SW 1271 (cell line): ENCODE data around the gene NDUFAF3.
A peak's percentile ranks its signal among the peaks of the same experiment; 100 is the strongest.
"Not testable (repeated sequence)": the region's sequence is repeated elsewhere in the genome, so short reads cannot be mapped to it uniquely, and the experiment has no call there.

ENCODE experiments used
- DNase-seq, 2 experiments: peaks; one replicate each; lab custom pipeline; 2025; lab: John Stamatoyannopoulos, UW

The NDUFAF3 gene

DNA sequence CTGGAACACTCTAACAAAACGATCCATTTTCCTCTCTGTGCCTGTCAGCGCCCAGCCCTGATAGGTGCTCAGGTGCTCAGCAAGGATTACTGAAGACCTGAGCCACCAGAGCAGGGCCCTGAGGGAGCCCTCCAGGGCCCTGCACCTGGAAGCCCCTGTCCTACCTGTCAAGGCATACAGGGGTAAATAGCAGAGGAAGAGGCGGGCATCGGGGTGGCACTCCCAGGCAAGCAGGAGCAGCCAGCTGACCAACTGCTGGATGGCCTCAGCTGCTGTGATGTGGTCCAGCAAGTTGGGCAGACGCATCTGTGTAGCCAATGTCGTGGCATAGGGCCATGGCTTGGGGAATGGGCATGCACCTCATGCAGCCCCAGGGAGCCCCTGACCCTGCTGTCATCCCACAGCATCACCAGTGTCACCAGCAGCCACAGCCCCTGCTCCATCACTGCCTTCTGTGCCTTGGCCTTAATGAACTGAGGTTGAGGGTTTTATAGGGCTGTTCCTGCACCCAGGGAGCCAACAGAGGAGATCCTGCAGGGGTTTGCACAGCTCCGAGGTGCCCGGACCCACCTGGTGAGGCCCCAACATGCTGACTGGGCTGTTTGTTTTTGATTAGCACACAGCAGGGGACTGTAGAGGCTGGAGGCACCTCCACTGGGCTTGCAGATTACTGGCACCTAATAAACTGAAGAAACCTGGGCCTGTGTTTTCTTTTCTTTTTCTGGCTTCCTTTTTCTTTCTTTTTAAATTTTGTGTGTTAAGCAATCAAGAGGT is 22.6 kb upstream of the NDUFAF3 start:
- DNase-seq: no peak

DNA sequence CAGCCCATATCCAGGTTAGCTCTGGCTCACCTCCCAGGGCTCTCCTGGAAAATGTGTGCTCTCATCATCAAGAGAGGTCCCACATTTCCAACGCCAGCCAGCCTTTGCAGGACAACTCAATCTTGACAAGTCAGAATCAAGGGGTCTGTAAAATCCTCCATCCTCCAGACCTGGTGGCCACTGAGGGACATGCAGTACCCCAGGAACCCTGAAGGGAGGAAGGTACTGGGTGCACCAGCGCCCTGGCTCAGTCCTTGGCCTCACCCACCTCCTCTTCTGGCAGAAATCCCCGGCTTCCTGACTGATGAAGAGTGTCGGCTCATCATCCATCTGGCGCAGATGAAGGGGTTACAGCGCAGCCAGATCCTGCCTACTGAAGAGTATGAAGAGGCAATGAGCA is 20.8 kb upstream of the NDUFAF3 start:
- DNase-seq: no peak

DNA sequence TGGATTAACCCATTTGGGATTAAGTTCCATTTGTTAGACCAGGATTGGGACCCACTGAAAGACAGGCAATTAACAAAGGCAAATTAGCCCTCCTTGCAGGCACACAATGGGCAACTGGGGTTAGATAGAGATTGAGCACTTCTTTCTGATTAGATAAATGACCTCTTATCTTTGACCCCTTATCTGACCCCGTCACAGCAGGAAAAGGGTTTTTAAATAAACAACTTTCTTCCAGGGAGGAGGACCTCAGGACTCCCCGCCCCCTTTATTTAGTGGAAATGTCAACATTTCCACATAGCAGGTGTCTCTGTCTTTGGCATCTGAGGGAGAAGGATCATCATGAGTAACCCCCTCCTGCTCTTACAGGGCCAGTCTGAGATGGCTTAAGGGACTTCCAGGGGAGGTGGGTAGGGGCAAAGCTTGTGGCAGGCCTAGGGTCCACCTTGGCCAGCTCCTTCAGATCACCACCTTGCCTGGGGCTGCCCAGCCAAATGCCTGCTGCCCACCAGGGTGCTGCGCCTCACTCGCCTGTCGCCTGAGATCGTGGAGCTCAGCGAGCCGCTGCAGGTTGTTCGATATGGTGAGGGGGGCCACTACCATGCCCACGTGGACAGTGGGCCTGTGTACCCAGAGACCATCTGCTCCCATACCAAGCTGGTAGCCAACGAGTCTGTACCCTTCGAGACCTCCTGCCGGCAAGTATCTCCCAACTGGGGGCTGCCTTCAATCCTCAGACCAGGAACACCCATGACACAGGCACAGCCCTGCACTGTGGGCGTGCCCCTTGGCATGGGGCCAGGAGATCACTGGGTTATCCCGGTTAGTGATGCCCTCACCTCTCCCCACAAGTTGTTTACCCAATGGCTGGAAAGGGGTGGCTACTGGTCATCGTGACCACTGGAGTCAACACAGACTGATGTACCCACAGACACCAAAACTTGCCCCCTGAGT is 17.3 kb upstream of the NDUFAF3 start:
- no peak for DNase-seq

DNA sequence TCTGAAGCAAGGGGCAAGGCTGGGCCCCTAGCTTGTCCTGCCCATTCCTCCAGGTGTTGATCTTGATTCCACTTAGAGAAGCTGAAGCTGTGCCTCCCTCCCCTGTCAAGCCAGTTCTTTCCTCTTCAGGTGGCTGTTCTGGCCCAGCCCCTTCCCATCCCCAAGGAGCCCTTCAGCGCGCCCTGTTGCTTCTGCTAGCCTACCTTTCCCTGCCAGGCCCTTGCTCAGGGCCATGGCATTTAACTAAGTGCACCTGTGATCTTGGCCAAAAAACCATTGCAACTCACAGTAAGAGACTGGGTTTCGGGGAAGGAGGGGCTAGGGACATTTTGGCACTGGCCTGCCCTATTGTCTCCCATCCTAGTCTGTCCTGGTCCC is 16.6 kb upstream of the NDUFAF3 start:
- no peak for DNase-seq

DNA sequence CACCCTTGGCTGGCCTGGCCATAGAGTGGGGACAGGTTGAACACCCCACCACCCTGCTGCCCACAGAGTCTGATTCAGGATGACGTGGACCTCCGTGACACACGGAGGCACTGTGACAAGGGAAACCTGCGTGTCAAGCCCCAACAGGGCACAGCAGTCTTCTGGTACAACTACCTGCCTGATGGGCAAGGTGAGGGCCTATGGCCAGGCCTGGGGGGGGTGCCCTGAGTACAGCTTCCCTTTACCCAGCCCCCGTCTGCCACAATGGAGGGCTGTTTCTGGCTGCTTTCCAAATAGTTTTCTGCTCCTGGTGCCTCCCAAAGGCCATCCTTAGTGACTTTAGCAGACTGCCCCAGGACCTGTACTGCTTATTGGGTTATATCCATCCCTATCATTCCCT is 15.9 kb upstream of the NDUFAF3 start:
- DNase-seq: no peak

DNA sequence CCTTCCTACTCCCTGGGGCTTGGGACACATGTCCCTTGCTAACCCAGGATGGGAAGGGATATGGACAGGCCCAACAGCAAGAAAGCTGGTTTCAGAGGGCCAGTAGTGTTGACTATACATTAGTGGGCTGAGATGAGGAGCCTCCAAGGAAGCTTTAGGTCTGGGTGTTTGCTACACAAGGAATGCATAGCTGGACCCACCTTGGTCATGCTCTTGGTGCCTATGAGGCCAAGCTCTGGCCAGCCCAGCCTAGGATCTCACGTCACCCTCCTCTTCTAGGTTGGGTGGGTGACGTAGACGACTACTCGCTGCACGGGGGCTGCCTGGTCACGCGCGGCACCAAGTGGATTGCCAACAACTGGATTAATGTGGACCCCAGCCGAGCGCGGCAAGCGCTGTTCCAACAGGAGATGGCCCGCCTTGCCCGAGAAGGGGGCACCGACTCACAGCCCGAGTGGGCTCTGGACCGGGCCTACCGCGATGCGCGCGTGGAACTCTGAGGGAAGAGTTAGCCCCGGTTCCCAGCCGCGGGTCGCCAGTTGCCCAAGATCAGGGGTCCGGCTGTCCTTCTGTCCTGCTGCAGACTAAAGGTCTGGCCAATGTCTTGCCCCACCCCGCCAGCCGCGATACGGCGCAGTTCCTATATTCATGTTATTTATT is 15.4 kb upstream of the NDUFAF3 start:
- DNase-seq: no peak

DNA sequence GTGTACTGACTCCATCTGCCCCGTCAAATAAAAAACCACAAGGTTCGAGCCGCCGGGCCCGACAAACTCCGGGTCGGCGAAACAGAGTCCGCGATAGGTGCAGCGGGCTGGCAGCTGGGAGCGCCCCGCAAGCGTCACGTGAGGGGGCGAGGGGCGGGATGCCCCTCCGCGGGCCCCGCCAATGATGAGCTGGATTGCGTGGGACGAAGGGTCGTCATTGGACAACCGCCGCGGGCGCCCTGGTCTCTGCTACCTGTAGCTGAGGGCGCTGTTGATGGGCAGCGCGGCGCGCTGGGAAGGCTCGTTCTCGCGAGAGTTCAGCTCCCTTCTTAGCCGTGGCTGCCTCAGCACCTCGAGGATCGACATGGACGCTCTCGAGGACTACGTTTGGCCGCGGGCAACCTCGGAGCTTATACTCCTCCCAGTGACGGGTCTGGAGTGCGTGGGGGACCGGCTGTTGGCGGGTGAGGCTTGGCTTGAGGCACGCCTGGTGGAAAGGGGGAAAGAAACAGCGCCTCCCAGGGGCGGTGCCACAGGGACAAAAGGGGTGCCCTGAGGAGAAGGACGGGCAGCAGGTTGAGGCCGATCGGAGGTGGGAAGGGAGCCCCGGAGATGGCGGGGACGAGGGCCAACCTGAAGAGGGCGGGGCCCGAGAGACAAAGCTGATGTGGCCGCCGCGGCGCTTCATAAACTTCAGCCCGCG is 14.7 kb upstream of the NDUFAF3 start, which contains the start of gene WDR6:
WDR6 (plus strand) TSS at position 324 of the 703 bp plus-strand sequence; CDS start at position 365, 41 bp downstream.
- DNase-seq: peak; percentile 79 to 94

DNA sequence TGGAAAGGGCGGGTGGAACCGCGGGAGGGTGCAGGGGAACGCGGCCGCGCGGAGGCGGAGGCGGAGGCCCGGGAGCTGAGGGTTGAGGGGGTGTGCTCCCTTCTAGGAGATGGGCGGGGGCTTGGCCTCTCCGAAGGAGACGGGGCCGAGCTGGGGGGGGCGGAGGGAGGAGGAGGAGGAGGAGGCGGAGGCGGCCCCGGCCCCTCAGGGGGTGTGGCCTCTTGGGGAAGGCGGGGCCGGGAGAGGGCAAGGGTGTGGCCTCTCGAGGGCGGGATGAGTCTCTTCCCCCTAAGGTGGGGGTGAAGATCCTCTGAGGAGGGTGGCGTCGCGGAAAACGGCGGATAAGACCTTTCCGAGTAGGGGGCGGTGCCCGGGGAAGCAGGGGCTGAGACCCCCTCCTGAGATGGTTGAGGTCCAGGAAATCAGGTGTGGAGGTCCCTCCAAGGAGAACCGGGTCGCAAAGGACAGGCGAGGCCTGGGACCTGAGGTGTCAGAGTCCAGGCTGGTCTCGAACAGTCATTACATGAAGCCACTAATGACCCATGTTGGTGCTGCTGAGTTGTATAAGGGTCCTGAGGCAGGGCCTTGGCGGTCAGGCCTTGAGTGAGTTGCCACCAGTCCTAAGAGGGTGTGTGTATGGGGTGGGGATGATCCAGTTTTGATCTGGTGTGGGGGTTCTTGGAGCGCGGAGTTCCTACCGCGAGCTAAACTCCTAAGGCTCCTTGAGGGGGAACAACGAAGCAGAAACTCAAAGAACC is 14.0 kb upstream of the NDUFAF3 start:
- DNase-seq: peak in 1 of 2 experiments; percentile 57

DNA sequence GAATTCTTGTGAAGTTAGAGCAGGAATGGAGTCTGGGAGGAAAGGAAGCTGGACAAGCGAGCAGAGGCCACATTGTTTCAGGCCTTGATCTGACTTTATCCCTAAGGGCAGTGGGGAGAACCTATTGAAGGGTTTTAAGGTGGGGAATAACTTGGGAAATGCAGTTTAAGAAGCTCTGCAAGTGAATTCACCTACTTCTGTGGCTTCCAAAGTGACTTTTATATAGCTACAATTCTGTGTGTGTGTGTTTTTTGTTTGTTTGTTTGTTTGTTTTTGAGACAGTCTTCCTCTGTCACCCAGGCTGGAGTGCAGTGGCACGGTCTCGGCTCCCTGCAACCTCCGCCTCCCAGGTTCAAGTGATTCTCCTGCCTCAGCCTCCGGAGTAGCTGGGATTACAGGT is 13.3 kb upstream of the NDUFAF3 start:
- not testable (repeated sequence) for DNase-seq

DNA sequence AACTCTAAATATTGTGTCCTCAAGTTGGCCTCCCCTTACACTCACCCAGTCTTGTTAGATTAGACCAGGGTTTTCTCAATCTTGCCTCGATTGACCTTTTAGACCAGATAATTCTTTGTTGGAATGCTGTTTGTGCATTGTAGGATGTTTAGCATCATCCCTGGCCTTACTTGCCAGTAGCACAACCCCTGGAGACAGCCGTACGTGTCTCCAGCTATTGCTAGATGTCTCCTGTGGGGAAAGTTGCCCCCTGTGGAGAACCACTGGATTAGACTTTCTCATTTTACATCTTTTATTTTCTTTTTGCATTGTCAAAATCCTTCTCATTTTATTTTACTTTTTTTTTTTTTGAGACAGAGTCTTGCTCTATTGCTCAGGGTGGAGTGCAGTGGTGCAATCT is 12.5 kb upstream of the NDUFAF3 start:
- DNase-seq: no peak

DNA sequence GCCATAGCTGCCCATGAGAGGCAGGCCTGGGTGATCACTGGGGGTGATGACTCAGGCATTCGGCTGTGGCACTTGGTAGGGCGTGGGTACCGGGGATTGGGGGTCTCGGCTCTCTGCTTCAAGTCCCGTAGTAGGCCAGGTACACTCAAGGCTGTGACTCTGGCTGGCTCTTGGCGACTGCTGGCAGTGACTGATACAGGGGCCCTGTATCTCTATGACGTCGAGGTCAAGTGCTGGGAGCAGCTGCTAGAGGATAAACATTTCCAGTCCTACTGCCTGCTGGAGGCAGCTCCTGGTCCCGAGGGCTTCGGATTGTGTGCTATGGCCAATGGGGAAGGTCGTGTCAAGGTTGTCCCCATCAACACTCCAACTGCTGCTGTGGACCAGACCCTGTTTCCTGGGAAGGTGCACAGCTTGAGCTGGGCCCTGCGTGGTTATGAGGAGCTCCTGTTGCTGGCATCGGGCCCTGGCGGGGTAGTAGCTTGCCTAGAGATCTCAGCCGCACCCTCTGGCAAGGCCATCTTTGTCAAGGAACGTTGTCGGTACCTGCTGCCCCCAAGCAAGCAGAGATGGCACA is 9.4 kb upstream of the NDUFAF3 start:
- DNase-seq: no peak

DNA sequence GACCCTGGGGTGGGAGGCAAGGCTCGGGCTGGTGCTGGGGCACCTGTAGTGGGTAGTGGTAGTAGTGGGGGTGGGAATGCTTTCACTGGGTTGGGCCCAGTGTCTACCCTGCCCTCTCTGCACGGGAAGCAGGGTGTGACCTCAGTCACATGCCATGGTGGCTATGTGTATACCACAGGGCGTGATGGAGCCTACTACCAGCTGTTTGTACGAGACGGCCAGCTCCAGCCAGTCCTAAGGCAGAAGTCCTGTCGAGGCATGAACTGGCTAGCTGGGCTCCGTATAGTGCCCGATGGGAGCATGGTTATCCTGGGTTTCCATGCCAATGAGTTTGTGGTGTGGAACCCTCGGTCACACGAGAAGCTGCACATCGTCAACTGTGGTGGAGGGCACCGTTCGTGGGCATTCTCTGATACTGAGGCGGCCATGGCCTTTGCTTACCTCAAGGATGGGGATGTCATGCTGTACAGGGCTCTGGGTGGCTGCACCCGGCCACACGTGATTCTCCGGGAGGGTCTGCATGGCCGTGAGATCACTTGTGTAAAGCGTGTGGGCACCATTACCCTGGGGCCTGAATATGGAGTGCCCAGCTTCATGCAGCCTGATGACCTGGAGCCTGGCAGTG is 8.7 kb upstream of the NDUFAF3 start:
- no peak for DNase-seq

DNA sequence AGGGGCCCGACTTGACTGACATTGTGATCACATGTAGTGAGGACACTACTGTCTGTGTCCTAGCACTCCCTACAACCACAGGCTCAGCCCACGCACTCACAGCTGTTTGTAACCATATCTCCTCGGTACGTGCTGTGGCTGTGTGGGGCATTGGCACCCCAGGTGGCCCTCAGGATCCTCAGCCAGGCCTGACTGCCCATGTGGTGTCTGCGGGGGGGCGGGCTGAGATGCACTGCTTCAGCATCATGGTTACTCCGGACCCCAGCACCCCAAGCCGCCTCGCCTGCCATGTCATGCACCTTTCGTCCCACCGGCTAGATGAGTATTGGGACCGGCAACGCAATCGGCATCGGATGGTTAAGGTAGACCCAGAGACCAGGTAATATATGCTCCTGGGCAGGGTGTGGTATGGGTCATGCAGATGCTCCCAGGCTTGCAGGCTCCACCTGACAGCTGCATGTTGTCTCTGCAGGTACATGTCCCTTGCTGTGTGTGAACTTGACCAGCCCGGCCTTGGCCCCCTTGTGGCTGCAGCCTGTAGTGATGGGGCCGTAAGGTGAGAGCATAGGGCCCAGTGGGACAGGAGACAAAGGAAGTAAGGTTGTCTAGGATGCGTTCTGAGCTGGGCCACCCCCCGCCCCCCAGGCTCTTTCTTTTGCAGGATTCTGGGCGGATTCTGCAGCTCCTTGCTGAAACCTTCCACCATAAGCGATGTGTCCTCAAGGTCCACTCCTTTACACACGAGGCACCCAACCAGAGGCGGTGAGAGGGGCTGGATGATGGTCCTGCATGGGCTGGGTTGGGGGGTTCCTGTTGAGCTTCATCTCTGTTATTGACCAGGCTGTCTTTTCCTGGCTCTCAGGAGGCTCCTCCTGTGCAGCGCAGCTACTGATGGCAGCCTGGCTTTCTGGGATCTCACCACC is 7.9 kb upstream of the NDUFAF3 start:
- DNase-seq: peak in 1 of 2 experiments; percentile 6

DNA sequence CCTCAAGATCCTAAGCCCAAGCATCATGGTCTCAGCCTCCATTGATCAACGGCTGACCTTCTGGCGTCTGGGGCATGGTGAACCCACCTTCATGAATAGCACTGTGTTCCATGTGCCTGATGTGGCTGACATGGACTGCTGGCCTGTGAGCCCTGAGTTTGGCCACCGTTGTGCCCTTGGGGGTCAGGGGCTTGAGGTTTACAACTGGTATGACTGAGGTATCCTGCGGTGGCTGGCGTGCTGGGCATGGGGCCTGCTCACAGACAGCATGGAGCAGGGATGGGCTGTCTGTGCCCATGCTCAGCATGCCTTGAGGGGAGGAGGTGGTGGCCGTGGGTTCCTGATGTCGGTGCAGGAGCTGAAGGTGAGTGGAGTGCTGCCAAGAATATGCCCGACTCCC is 6.8 kb upstream of the NDUFAF3 start:
- no peak for DNase-seq

DNA sequence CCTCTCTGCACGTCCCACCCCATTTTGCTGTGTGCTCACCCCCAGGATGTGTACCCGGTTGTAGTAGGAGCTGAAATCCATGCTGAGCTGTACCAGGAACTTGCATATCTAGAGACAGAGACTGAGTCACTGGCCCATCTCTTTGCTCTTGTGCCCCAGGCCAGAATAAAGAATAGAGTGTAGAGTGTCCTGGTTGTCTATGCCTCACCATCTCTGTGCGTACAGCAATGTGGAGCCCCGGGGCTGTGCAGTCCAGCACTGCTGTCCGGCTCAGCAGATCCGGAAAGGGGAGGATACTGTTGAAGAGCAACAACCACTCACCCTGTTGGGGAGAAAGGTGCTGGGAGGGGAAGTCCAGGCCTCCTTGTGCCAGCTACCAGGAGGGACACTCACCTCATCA is 6.2 kb upstream of the NDUFAF3 start:
- no peak for DNase-seq

DNA sequence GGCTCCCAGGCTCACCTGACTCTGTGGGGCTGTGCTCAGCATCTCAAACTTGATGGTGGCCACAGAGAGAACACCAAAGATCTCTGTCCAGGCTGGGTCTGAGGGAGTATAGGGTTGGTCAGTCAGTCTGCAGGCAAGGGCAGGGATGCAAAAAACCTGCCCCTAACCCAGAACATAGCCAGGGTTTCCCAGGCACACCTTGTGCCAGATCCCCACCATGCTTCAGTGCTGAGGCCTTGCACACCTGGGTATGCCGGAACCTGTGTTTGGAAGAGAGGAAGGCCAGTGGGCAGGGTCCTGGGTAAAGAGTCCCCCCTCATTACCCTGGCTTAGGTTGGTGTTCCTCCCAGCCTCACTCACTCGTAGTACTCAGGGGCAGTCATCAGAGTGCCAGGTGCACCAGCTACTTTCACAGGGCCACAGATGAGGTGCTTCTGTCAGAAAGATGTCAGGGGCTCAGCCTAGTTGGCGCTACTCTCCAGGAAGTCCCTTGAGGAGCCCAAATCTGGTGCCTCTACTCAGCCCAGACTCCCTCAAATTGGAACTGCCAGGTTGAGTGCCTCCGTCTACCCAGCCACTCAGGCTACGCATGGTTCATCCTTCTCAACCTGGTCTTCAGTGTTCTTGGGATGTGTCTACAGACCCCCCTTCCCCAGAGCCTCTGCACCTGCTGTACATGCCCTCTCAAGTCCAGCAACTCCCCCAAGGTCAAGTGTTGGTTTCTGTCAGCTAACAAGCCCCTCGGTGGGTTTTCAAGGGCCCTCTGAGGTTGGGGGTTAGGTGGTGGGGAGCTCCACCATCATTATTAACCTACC is 5.3 kb upstream of the NDUFAF3 start:
- DNase-seq: no peak

DNA sequence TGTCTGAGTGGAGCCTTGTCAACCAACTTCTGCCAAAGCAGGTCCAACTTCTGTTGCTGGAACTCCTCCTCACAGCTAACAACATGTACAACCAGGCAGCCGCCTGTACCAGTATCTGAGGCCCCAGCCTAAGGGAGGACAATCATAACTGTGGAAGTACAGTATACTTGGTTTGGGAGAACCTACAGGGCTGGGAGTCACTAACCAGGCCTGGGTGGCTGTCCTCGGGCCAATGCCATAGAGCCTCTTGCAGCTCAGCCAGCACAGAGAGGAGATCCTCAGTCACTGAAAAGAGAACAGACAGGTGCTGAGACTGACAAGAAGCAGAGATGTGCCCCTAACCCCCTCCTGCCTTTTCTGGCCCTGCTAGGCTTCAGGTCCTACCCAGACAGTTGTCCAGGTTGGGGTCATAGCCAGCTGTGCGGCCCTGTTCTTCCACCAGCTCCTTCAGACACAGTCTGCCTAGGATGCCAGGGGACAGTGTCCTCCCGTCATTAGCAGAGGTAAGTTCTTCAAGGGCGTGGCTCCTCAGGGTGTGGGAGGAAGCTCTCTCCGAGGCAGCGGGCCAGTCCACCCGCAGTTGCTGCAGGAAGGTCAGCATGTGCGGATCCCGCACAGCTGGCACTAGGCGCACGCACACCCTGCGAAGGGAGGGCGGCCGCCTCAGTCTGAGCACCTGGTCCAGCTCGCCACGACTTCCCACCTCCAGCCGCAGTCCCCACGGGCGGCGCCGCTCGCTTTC is 4.5 kb upstream of the NDUFAF3 start:
- no peak for DNase-seq
